H1 (cell line): ENCODE data around the gene CTNNA3. TPM values are rescaled to one million over a fixed set of nuclear protein-coding genes. Genes with fewer than 3 reads are reported as not detected.

Source experiments
- ASH2L ChIP-seq: fragments of 200-600, 300-600 bp; sonication (generic); IDR thresholded peaks from one replicate; pipeline ENCODE4 v1.7.1; 2017; ENCODE audit warnings: low read length
- EZH2 ChIP-seq: fragments of 200-600 bp; sonication (generic); IDR thresholded peaks from 2 replicates; pipeline ENCODE4 v1.7.1; 2012; ENCODE audit warnings: low read depth, mild to moderate bottlenecking, moderate library complexity, low read length, inconsistent platforms; ENCODE audit not compliant: severe bottlenecking
- RNF2 ChIP-seq: fragments of 200-900, 300-1000 bp; sonication (generic); IDR thresholded peaks from 2 replicates; pipeline ENCODE4 v1.7.1; 2016; ENCODE audit warnings: borderline replicate concordance, low read depth, mild to moderate bottlenecking, antibody characterized with exemption, low read length; ENCODE audit not compliant: poor library complexity, severe bottlenecking; ENCODE audit errors: missing control alignments
- SRF ChIP-seq: IDR thresholded peaks from 2 replicates; pipeline ENCODE4 v1.6.1; 2011; ENCODE audit warnings: mild to moderate bottlenecking, low read depth, low read length, moderate library complexity
- polyA plus RNA-seq, 7 experiments: library from polyadenylated mRNA; depleted of rRNA in 3 of 7; stranded (reverse) in 5 of 7; unstranded in 2 of 7; fragments of >200 nt in 5 of 7; fragments of 200-250 nt in 2 of 7; gene quantifications; 1 replicate in 5 of 7; 2 replicates in 1 of 7; 4 replicates in 1 of 7; pipeline versions ENCODE4 v1.2.1 to v1.2.3, GENCODE V29; 2011 to 2013; ENCODE audit warnings: missing spikeins in 2 of 7, mixed read lengths in 2 of 7
- total RNA-seq: library from RNA; stranded (reverse); fragmentation: NEBNext Ultra II Directional; extraction: Animal tissue kit (Norgen Biotek cat#: 25700); gene quantifications from 2 replicates; pipeline ENCODE4 v1.2.1, GENCODE V29; 2021

Gene CTNNA3
- total and polyA plus RNA-seq, 2 of the 8 experiments (the other 6 are each of a cell fraction or from before 2014, with no cell fraction given): 1.3 to 1.5 TPM

- TF ChIP-seq SRF (no peak), ASH2L (no peak), EZH2 (no peak), RNF2 (no peak)
- TF ChIP-seq, all 59 proteins: peak for 0
These were observed 922.5 kb downstream of the CTNNA3 start (continued) for GRCh38 chr10:66773472-66773817.
